Measurements from ENCODE around the gene TBC1D24. TPM values are rescaled to one million over a fixed set of nuclear protein-coding genes. Genes with fewer than 3 reads are reported as not detected.

Gene TBC1D24
- total and polyA plus RNA-seq, 9 of the 15 experiments (the other 6 are each of a cell fraction or from before 2014, with no cell fraction given) = 1.7 to 22.6 (median 7.2) TPM

GRCh38 chr16:2511128-2511800 is 36.3 kb downstream of the TBC1D24 start (continued):
- TF ChIP-seq NR2C1 (IDR thresholded peaks at IDR 0.05) (no peak), NR2C1 (tag; IDR thresholded peaks at IDR 0.05) (no peak), JUN (IDR thresholded peaks at IDR 0.05; ENCODE audit: borderline replicate concordance, low read depth, low read length) (peak; percentile 66; the same call in 1 of the 2 replicates), JUN (CRISPR knock-in tag; IDR thresholded peaks at IDR 0.05; ENCODE audit: borderline replicate concordance) (no peak), BACH1 (tag; IDR thresholded peaks at IDR 0.05) (no peak), CBX3 (IDR thresholded peaks at IDR 0.05; ENCODE audit: borderline replicate concordance in 1 of 2, low read length in 2 of 2) (no peak), SMAD1 (IDR thresholded peaks at IDR 0.05; ENCODE audit: low read depth, low read length, partially characterized antibody) (no peak), TBP (optimal IDR thresholded peaks at IDR 0.05; ENCODE audit: low read depth, low read length) (no peak), ESRRA (IDR thresholded peaks at IDR 0.05; ENCODE audit: borderline replicate concordance, low read depth) (no peak), NCOA4 (IDR thresholded peaks at IDR 0.05; ENCODE audit: partially characterized antibody) (no peak), ZNF766 (CRISPR knock-in tag; conservative IDR thresholded peaks at IDR 0.05) (no peak), HES1 (IDR thresholded peaks at IDR 0.05; ENCODE audit: low read depth) (no peak), ZNF140 (CRISPR knock-in tag; IDR thresholded peaks at IDR 0.05) (no peak), HNRNPK (IDR thresholded peaks at IDR 0.05; ENCODE audit: low read depth, low read length, poor library complexity, severe bottlenecking) (no peak), MYNN (IDR thresholded peaks at IDR 0.05) (no peak), MYNN (CRISPR knock-in tag; IDR thresholded peaks at IDR 0.05) (no peak), U2AF2 (optimal IDR thresholded peaks at IDR 0.05; ENCODE audit: low read depth, low read length) (no peak), ZNF780A (CRISPR knock-in tag; IDR thresholded peaks at IDR 0.05) (no peak), SP1 (CRISPR knock-in tag; IDR thresholded peaks at IDR 0.05) (peak; percentile 68), NR1H2 (CRISPR knock-in tag; IDR thresholded peaks at IDR 0.05) (no peak), SP2 (IDR thresholded peaks at IDR 0.05; ENCODE audit: extremely low read depth, low read depth, low read length, poor library complexity, severe bottlenecking) (no peak)
- TF ChIP-seq, protein P1, sequence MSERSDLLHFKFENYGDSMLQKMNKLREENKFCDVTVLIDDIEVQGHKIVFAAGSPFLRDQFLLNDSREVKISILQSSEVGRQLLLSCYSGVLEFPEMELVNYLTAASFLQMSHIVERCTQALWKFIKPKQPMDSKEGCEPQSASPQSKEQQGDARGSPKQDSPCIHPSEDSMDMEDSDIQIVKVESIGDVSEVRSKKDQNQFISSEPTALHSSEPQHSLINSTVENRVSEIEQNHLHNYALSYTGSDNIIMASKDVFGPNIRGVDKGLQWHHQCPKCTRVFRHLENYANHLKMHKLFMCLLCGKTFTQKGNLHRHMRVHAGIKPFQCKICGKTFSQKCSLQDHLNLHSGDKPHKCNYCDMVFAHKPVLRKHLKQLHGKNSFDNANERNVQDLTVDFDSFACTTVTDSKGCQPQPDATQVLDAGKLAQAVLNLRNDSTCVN (CRISPR knock-in tag; IDR thresholded peaks at IDR 0.05) = no peak
- TF ChIP-seq, protein P2, sequence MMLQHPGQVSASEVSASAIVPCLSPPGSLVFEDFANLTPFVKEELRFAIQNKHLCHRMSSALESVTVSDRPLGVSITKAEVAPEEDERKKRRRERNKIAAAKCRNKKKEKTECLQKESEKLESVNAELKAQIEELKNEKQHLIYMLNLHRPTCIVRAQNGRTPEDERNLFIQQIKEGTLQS (IDR thresholded peaks at IDR 0.05) = peak; percentile 83
- TF ChIP-seq, protein P2 (CRISPR knock-in tag; conservative IDR thresholded peaks at IDR 0.05) = no peak
- TF ChIP-seq, protein P3, sequence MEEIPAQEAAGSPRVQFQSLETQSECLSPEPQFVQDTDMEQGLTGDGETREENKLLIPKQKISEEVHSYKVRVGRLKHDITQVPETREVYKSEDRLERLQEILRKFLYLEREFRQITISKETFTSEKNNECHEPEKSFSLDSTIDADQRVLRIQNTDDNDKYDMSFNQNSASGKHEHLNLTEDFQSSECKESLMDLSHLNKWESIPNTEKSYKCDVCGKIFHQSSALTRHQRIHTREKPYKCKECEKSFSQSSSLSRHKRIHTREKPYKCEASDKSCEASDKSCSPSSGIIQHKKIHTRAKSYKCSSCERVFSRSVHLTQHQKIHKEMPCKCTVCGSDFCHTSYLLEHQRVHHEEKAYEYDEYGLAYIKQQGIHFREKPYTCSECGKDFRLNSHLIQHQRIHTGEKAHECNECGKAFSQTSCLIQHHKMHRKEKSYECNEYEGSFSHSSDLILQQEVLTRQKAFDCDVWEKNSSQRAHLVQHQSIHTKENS (CRISPR knock-in tag; IDR thresholded peaks at IDR 0.05) = no peak
